DOHH2 (cell line): ENCODE results near the gene NRAS.

Experiments
- CTCF ChIP-seq: fragments of 200-600 bp; sonication (generic); IDR thresholded peaks from one replicate; pipeline ENCODE4 v1.5.1; 2014; ENCODE audit warnings: antibody characterized with exemption, mild to moderate bottlenecking, low read depth, low read length; ENCODE audit not compliant: poor library complexity, severe bottlenecking
- EZH2phosphoT487 ChIP-seq: fragments of 200-600 bp; sonication (generic); IDR thresholded peaks from 2 replicates; pipeline ENCODE4 v1.6.1; 2017; ENCODE audit warnings: borderline replicate concordance, mild to moderate bottlenecking, antibody characterized with exemption, low read length, moderate library complexity, mixed read lengths

- no peak for TF ChIP-seq CTCF
- no peak for TF ChIP-seq EZH2phosphoT487
These were observed 643 bp downstream of the NRAS start for GRCh38 chr1:114715952-114716303.
